H9 (cell line): ENCODE measurements around the gene FIGNL2. TPM values are rescaled to one million over a fixed set of nuclear protein-coding genes. Genes with fewer than 3 reads are reported as not detected.

ENCODE experiments used
- DNase-seq: peaks from one replicate; pipeline ENCODE4 v3.0.0-alpha.2; 2017
- H2AFZ ChIP-seq: one replicate; pipeline ENCODE4 v1.6.1; 2013; ENCODE audit warnings: mild to moderate bottlenecking, low read length, control low read depth, moderate library complexity
- H2AK5ac ChIP-seq: 2 replicates; pipeline ENCODE4 v1.6.1; 2013; ENCODE audit warnings: low read length, control low read depth, mixed read lengths; ENCODE audit not compliant: insufficient read length
- H2BK120ac ChIP-seq: one replicate; pipeline ENCODE4 v1.6.1; 2013; ENCODE audit warnings: low read depth, mild to moderate bottlenecking, low read length, control low read depth, inconsistent platforms; ENCODE audit not compliant: poor library complexity, severe bottlenecking
- H2BK12ac ChIP-seq: 2 replicates; pipeline ENCODE4 v1.6.1; 2013; ENCODE audit warnings: low read length, control low read depth, mixed read lengths, low read depth; ENCODE audit not compliant: insufficient read length
- H2BK15ac ChIP-seq: 2 replicates; pipeline ENCODE4 v1.6.1; 2013; ENCODE audit warnings: low read depth, low read length, control low read depth
- H2BK20ac ChIP-seq: one replicate; pipeline ENCODE4 v1.6.1; 2013; ENCODE audit warnings: low read depth, mild to moderate bottlenecking, low read length, control low read depth, inconsistent platforms; ENCODE audit not compliant: poor library complexity, severe bottlenecking
- H2BK5ac ChIP-seq: 2 replicates; pipeline ENCODE4 v1.6.1; 2013; ENCODE audit warnings: low read length, control low read depth, mixed read lengths; ENCODE audit not compliant: insufficient read length
- H3K14ac ChIP-seq: 2 replicates; pipeline ENCODE4 v1.6.1; 2013; ENCODE audit warnings: low read length, control low read depth; ENCODE audit not compliant: insufficient read depth
- H3K18ac ChIP-seq: 2 replicates; pipeline ENCODE4 v1.6.1; 2013; ENCODE audit warnings: low read depth, mild to moderate bottlenecking, mixed read lengths, low read length, control low read depth; ENCODE audit not compliant: insufficient read length
- H3K23ac ChIP-seq: 2 replicates; pipeline ENCODE4 v1.6.1; 2013; ENCODE audit warnings: low read length, control low read depth, mixed read lengths, low read depth; ENCODE audit not compliant: insufficient read length
- H3K23me2 ChIP-seq: 2 replicates; pipeline ENCODE4 v1.6.1; 2013; ENCODE audit warnings: low read depth, mild to moderate bottlenecking, mixed read lengths, low read length, control low read depth; ENCODE audit not compliant: insufficient read length, poor library complexity, severe bottlenecking
- H3K27ac ChIP-seq: 2 replicates; pipeline ENCODE4 v1.5.1; 2013; ENCODE audit warnings: low read length, control low read depth, mixed read lengths, low read depth; ENCODE audit not compliant: insufficient read length
- H3K27me3 ChIP-seq: 2 replicates; pipeline ENCODE4 v1.6.1; 2013; ENCODE audit warnings: low read length, control low read depth, inconsistent platforms; ENCODE audit not compliant: insufficient read depth
- H3K4ac ChIP-seq: 2 replicates; pipeline ENCODE4 v1.6.1; 2013; ENCODE audit warnings: low read depth, mild to moderate bottlenecking, control low read depth, inconsistent platforms, low read length, moderate library complexity
- H3K4me1 ChIP-seq: 2 replicates; pipeline ENCODE4 v1.6.1; 2013; ENCODE audit warnings: low read length, control low read depth, inconsistent platforms; ENCODE audit not compliant: insufficient read depth
- H3K4me2 ChIP-seq: 2 replicates; pipeline ENCODE4 v1.6.1; 2013; ENCODE audit warnings: low read length, control low read depth, mixed read lengths; ENCODE audit not compliant: insufficient read length, insufficient read depth
- H3K56ac ChIP-seq: 2 replicates; pipeline ENCODE4 v1.6.1; 2013; ENCODE audit warnings: low read depth, mild to moderate bottlenecking, mixed read lengths, low read length, control low read depth; ENCODE audit not compliant: insufficient read length
- H3K79me1 ChIP-seq: 2 replicates; pipeline ENCODE4 v1.6.1; 2013; ENCODE audit warnings: low read depth, mild to moderate bottlenecking, moderate library complexity, low read length, control low read depth, inconsistent platforms; ENCODE audit not compliant: insufficient read depth, poor library complexity, severe bottlenecking
- H3K79me2 ChIP-seq: 2 replicates; pipeline ENCODE4 v1.6.1; 2013; ENCODE audit warnings: low read length, control low read depth, inconsistent platforms; ENCODE audit not compliant: insufficient read depth
- H3K9ac ChIP-seq: 2 replicates; pipeline ENCODE4 v1.6.1; 2013; ENCODE audit warnings: low read length, control low read depth, mixed read lengths; ENCODE audit not compliant: insufficient read length; ENCODE audit errors: extremely low read depth
- H3K9me3 ChIP-seq: one replicate; pipeline ENCODE4 v1.6.1; 2013; ENCODE audit warnings: low read depth, low read length, inconsistent platforms; ENCODE audit not compliant: control insufficient read depth
- H3T11ph ChIP-seq: one replicate; pipeline ENCODE4 v1.6.1; 2013; ENCODE audit warnings: mild to moderate bottlenecking, low read length, control low read depth, inconsistent platforms
- H4K20me1 ChIP-seq: one replicate; pipeline ENCODE4 v1.6.1; 2013; ENCODE audit not compliant: control insufficient read depth, insufficient read length, insufficient read depth
- H4K5ac ChIP-seq: 2 replicates; pipeline ENCODE4 v1.6.1; 2013; ENCODE audit warnings: low read depth, mild to moderate bottlenecking, mixed read lengths, low read length, control low read depth; ENCODE audit not compliant: insufficient read length
- H4K8ac ChIP-seq: replicated peaks from 2 replicates; pipeline ENCODE4 v1.6.1; 2013; ENCODE audit warnings: low read length, control low read depth, mixed read lengths, low read depth; ENCODE audit not compliant: insufficient read length
- H4K91ac ChIP-seq: 2 replicates; pipeline ENCODE4 v1.6.1; 2013; ENCODE audit warnings: low read depth, mild to moderate bottlenecking, moderate library complexity, mixed read lengths, low read length, control low read depth; ENCODE audit not compliant: insufficient read length
- H3K27ac Mint-ChIP-seq, 3 experiments: 2 replicates in 2 of 3; 3 replicates in 1 of 3; pipeline ENCODE4 v1.8.0; 2020 to 2021; ENCODE audit warnings: mixed read lengths in 3 of 3, mild to moderate bottlenecking in 1 of 3, moderate library complexity in 1 of 3
- H3K27me3 Mint-ChIP-seq: 2 replicates; pipeline ENCODE4 v1.8.0; 2021; ENCODE audit warnings: low read depth, mild to moderate bottlenecking, moderate library complexity, mixed read lengths
- H3K36me3 Mint-ChIP-seq, 3 experiments: 2 replicates in 2 of 3; 3 replicates in 1 of 3; pipeline ENCODE4 v1.8.0; 2020 to 2021; ENCODE audit warnings: low read depth in 3 of 3, mixed read lengths in 3 of 3; ENCODE audit not compliant: insufficient read depth in 1 of 3
- H3K4me1 Mint-ChIP-seq, 2 experiments: 2 replicates each; pipeline ENCODE4 v1.8.0; 2020; ENCODE audit warnings: mixed read lengths in 2 of 2
- H3K4me3 Mint-ChIP-seq, 2 experiments: 2 replicates in 1 of 2; 3 replicates in 1 of 2; pipeline ENCODE4 v1.8.0; 2020 to 2021; ENCODE audit warnings: mild to moderate bottlenecking in 2 of 2, mixed read lengths in 2 of 2, moderate library complexity in 1 of 2
- H3K9me3 Mint-ChIP-seq, 2 experiments: 2 replicates in 1 of 2; 3 replicates in 1 of 2; pipeline ENCODE4 v1.8.0; 2020; ENCODE audit warnings: mild to moderate bottlenecking in 2 of 2, mixed read lengths in 2 of 2, moderate library complexity in 1 of 2
- WGBS: extraction: QIAGEN DNeasy Blood & Tissue Kit; methylation state at CpG from one replicate; pipeline ENCODE4 v1.1.7; 2013; ENCODE audit warnings: missing lambda C conversion rate, low lambda C conversion rate, mixed read lengths; ENCODE audit not compliant: insufficient read length; ENCODE audit errors: extremely low coverage; 5-methylcytosine and 5-hydroxymethylcytosine counted together
- total RNA-seq: library from RNA; stranded (reverse); gene quantifications from 2 replicates; pipeline ENCODE4 v1.2.1, GENCODE V29; 2021
- TF ChIP-seq, protein P1 (sequence below): fragments of 200-600 bp; sonication (generic); conservative IDR thresholded peaks from 3 replicates; pipeline ENCODE4 v1.8.0; 2021; ENCODE audit warnings: antibody characterized with exemption, mild to moderate bottlenecking

Gene FIGNL2
- total RNA-seq, 1 experiment from 2014 or later, result 19.7 TPM

DNA sequence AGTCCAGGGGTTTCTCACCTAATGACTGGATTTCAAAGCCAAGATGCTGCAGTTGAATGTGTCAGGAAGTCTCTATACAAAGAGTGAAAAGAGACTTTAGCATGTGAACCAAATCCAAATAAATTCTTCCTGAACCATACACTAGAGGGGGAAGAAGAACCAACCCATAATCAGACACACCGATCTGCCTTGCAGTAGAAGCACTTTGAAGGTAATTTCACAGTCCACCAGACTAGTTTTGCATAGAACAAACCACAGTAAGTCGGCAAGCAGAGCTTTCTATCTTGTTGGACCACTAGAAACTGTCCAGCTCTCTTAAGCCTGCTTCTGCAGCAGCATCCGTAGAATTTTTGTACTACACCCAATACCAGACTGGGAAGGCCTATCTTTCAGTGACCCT lies 39.3 kb downstream of the FIGNL2 start:
- no peak overlapping the region for H4K91ac ChIP-seq
- H3K9me3 Mint-ChIP-seq, result no peaks in the 10 kb centered on the region
- no CpG with 5 or more reads among the region's 3 CpGs for WGBS

More for the DNA sequence above, 39.3 kb downstream of the FIGNL2 start:
- no peak overlapping the region for H3K18ac ChIP-seq
- H3K23ac ChIP-seq, result no peak overlapping the region
- H2BK20ac ChIP-seq, result no peak overlapping the region
- H2BK15ac ChIP-seq, result no peak overlapping the region
- no peak overlapping the region for H3K4ac ChIP-seq
- TF ChIP-seq, protein P1, sequence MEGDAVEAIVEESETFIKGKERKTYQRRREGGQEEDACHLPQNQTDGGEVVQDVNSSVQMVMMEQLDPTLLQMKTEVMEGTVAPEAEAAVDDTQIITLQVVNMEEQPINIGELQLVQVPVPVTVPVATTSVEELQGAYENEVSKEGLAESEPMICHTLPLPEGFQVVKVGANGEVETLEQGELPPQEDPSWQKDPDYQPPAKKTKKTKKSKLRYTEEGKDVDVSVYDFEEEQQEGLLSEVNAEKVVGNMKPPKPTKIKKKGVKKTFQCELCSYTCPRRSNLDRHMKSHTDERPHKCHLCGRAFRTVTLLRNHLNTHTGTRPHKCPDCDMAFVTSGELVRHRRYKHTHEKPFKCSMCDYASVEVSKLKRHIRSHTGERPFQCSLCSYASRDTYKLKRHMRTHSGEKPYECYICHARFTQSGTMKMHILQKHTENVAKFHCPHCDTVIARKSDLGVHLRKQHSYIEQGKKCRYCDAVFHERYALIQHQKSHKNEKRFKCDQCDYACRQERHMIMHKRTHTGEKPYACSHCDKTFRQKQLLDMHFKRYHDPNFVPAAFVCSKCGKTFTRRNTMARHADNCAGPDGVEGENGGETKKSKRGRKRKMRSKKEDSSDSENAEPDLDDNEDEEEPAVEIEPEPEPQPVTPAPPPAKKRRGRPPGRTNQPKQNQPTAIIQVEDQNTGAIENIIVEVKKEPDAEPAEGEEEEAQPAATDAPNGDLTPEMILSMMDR, result no peak
- peaks cover 16% of the 10 kb centered on the region for H3K27me3 Mint-ChIP-seq
- H4K8ac ChIP-seq, result no peak overlapping the region
- H3K56ac ChIP-seq, result no peak overlapping the region
- H3K9ac ChIP-seq, result no peak overlapping the region
- H3K4me3 Mint-ChIP-seq, result no peak overlapping the region
- H3K23me2 ChIP-seq, result no peaks in the 10 kb centered on the region
- no peak overlapping the region for H2AK5ac ChIP-seq
- no peaks in the 10 kb centered on the region for H3K79me1 ChIP-seq
- H4K5ac ChIP-seq, result no peak overlapping the region
- no peak overlapping the region for H3K27ac ChIP-seq
- no peak overlapping the region for H2BK5ac ChIP-seq
- no peak overlapping the region for H2BK12ac ChIP-seq
- peaks cover 7 to 22% of the 10 kb centered on the region in 2 experiments for H3K4me1 Mint-ChIP-seq
- H3K79me2 ChIP-seq, result no peaks in the 10 kb centered on the region
- no peaks in the 10 kb centered on the region for H4K20me1 ChIP-seq
- no peak overlapping the region for H2AFZ ChIP-seq
- peaks cover 3 to 11% (median 3%) of the 10 kb centered on the region in 3 experiments; a peak in 4 of 7 replicates for H3K36me3 Mint-ChIP-seq
- H3K4me2 ChIP-seq, result no peak overlapping the region
- no peak overlapping the region for H3K14ac ChIP-seq
- H3K27ac Mint-ChIP-seq, result no peak overlapping the region
- no peaks in the 10 kb centered on the region for H3K9me3 ChIP-seq
- no peak overlapping the region for H2BK120ac ChIP-seq
- H3K4me1 ChIP-seq, result no peaks in the 10 kb centered on the region
- DNase-seq, result no peak
- H3K27me3 ChIP-seq, result no peaks in the 10 kb centered on the region; the same call in 1 of the 2 replicates
- H3T11ph ChIP-seq, result no peak overlapping the region
